Measurements from ENCODE around the gene KCP.
A peak's percentile ranks its signal among the peaks of the same experiment; 100 is the strongest.

Gene KCP

GRCh38 chr7:128885370-128886187, 24.9 kb downstream of the KCP start:
- DNase-seq, result no peak

DNA sequence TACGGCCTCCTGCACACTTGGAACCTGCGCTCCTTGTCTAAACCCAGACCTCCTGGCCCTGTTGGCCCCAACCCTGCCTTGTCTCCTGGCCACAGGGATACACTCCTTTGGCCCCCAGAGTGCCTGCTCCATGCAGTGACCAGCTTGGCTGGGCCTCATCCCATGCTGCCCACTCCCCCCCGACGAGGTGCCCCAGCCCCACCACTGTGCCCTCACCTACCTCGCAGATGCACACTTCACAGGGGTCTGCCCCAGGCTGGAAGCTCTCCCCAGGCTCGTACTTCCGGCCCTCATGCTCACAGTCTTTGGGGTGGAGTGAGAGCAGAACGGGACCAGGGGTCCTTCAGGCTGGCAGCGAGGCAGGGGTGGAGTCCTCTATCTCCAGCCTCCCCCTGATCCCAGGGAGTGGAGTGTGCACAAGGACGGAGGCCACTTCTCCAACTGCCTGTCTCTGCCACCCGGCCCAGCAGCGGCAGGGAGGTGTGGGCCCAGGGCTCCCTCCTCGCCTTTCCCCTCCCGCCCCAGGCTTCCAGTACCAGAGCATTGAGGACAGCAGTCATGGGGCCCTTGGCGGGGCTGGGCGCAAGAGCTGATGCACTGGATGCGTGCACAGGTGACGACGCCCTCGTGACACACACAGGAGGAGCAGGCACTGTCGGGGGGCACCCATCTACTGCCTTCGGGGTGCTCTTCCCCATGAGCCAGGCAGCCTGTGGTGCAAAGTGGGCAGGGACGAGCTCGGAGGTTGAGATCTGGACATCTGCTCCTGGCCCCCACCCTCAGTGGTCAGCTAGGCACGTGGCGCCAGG, 25.7 kb downstream of the KCP start:
- DNase-seq, result no peak

DNA sequence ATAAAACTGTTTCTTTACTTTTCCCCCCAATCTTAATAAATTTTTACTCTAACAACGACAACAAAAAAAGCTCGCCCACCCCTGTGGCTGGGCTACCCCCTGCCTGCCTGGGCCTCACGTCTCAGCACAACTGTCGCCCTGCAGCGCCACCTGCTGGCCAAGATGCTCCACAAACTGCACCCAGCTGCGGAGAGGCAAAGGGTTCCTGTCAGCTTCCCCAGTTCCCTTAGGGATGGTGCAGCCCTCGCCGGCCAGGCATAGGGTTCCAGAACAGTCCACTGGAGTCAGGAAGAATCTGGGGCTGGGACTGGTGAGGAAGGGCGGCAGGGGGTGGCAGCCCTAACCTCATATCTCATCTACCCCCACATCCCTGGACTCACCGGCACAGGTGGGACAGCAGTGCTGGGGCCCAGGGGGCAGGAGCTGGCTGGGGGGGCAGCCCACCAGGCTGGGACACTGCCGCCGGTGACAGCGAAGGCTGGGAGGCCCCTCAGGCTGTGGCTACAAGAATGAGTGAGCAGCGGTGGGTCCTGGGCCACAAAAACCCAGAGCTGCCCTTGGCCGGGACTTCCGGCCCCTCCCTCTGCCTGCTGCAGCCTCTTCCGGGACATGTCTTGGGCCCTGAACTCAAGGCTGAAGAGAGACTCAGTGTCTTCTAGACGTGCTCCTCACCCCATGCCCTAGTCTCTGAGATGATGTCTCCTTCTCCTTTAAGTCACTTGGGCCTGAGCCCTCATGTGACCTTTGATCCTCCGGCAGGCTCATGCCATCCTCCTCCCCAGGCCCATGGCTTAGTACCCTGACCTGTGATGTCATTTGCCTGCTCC, 26.7 kb downstream of the KCP start:
- DNase-seq, result peak; percentile 89

DNA sequence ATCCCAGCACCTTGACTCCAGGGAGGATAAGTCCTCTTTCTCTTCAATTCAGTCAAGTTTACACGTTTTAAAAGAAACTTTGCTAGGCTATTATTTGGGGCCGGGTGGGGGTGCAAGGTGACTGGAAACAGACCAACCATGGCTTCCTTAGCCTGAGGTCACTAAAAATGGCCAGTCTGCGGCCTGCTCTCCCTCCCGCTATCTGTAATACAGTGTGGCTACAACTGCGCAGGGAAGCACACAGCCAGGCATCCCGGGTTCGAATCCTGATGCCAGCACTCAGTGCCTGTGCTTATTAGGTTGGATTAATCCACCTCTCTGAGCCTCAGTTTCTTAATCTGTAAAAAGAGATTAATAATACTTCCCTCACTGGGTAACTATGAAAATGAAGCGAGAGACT, 28.4 kb downstream of the KCP start:
- DNase-seq, result no peak

GRCh38 chr7:128881458-128882125, 28.9 kb downstream of the KCP start:
- DNase-seq, result no peak

DNA sequence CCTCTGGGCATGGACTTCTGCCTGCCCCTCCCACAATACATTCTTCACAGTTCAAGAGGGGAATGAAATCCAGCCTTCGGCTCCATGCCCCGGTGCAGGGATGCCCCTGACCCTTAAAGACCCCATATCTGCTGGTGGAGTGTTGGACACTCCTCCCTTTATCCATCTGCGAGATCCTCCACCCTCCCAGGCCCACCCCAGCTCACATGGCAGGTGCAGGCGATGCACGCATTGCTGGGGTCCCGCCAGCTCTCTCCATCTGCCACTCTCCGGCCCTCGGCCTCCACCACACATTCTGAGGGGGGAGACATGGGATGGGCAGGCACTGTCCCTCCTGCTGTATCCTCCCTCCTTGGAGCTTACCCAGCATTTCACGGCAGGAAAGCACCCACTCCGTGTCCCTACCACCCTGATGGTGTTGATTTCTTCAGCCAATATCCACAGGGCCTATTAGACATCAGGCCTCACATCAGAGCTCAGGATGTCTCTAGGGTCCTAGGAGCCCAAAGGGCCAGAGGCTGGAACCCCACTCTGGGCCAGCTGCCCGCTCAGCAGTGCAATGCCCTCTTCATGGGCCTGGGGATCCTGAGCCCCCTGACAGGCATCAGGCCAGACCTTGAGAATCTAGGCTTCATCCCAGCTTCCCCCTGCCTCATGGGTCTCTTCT, 29.6 kb downstream of the KCP start:
- no peak for DNase-seq

DNA sequence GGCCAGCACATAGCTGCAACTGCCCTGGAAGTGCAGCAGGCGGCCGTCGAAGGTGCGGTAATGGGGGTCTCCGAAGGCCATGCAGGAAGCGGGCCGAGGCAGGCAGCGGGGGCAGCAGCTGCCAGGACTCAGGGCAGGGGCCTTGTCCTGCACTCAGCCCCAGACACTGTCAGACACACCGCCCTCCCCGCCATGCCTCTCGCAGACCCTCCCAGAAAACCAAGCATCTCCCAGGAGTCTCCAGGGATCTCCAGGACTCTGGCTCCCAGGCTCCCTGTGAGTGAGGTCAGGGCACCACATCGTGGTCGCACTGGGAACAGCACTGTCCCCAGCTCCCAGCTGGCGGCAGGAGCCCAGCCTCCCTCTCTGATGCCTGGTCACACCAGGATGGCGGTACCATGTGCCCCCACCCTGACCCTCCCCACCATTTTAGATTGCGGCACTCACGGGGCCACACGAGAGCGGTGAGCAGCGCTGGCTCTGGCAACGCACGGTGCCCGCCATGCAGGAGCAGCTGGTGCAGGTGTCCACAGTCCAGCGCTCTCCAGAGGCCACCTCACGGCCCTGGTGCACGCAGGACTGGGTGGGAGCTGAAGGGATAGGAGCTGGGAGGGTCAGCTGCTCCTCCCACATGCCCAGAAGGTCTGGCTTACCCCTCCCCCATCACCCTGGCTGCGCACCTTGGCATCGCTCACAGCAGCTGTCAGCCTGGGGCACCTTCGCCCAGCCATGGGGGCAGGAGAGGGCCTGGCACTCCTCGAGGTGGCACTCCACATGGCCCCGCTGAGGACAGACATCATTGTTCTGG, 30.4 kb downstream of the KCP start:
- peak; percentile 22 for DNase-seq

- no peak for DNase-seq
Measured at GRCh38 chr7:128879461-128879938, 31.0 kb downstream of the KCP start.

- no peak for DNase-seq
Measured at GRCh38 chr7:128878226-128879105, 32.0 kb downstream of the KCP start.

DNA sequence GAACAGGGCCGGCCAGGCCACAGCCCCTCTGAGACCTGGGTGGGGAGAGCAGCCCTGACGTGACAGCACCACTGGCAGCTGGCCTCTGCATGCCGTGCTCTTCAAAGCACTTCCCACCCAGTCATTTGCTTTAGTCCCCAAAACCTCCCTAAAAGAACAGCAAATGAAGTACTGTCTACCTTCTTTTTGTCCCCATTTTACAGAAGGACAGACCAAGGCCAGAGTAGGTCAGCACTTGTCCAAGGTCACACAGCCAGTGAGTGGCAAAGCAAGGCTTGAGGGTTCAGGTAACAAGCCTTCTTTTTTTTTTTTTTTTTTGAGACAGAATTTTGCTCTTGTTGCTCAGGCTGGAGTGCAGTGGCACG, 32.8 kb downstream of the KCP start:
- no peak for DNase-seq

- DNase-seq, result no peak
Measured at GRCh38 chr7:128876978-128877755, 33.3 kb downstream of the KCP start.

DNA sequence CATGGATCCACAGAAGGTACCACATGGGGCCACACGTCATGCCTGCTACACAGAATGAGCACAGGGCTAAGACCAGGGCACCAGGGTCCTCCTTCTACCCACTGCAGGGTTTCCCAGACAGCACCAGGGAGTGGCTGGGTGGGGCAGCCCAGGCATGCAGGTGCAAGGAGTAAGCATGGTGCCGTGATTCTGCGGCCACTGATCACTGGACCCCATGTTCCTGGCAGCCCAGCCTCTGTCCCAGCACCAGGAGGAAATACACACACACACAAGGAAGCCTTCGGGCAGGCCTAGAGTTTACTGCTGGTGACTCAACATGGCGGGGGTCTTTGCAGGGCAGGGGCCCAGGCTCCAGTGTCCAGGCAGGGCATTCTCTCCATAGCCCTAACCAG, 33.9 kb downstream of the KCP start:
- no peak for DNase-seq

- no peak for DNase-seq
Measured at GRCh38 chr7:128876127-128876526, 34.4 kb downstream of the KCP start.

GRCh38 chr7:128875523-128875948, 35.0 kb downstream of the KCP start:
- DNase-seq, result no peak

GRCh38 chr7:128874140-128875031, 36.1 kb downstream of the KCP start:
- DNase-seq, result no peak

DNA sequence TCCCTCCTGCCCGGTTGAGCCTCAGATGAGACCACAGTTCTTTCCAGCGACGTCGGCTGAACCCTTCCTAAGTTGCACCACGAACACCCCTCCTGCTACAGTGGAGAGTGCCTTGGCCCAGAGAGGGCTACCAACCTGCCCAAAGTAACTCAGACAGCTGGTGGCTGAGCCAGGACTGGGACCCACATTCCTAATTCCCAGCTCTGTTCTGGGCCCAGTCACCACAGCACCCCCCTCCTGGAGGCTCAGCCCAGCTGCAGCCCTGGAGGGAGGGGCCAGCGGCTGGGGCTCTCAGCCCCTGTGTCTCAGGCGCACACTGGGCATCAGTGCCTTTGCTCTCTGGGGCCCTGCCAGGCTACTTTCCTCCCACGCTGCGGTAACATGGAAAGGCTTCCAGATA, 37.3 kb downstream of the KCP start:
- no peak for DNase-seq

GRCh38 chr7:128872394-128872824, 38.1 kb downstream of the KCP start:
- DNase-seq, result no peak

- DNase-seq, result no peak
Measured at GRCh38 chr7:128871050-128871449, 39.5 kb downstream of the KCP start.
